ENCODE data around the gene MT1HL1.
"Not testable (repeated sequence)": the region's sequence is repeated elsewhere in the genome, so short reads cannot be mapped to it uniquely, and the experiment has no call there.

The MT1HL1 gene

GRCh38 chr1:237016626-237017025 is 12.4 kb upstream of the MT1HL1 start:
- no peak for DNase-seq (ENCODE audit: low read depth in 2 of 2)

- no peak for DNase-seq (ENCODE audit: low read depth in 2 of 2)
Observed at GRCh38 chr1:237013608-237014007, 9.4 kb upstream of the MT1HL1 start.

GRCh38 chr1:237012788-237013383 is 8.6 kb upstream of the MT1HL1 start:
- no peak for DNase-seq (ENCODE audit: low read depth in 2 of 2)

DNA sequence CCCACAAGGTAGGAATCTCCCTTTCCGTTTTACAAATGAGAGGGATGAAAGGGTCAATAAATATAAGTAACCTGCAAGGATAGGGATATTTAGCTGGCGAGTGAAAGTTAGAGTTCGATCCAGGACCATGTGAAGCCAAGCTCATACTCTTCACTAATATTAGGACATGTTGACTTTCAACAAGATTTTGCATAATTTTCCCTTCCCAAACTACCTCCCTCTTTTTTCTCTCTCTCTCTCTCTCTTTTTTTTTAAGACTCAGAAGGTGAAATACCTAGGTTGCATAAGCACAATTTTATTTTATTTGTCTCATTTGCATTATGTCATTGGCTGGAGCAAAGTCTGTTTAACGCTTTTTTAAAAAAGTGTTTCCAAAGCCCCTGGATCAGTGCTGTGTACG is 8.1 kb upstream of the MT1HL1 start:
- DNase-seq (ENCODE audit: low read depth in 2 of 2) = no peak

GRCh38 chr1:237011432-237011831 is 7.2 kb upstream of the MT1HL1 start:
- no peak for DNase-seq (ENCODE audit: low read depth in 2 of 2)

DNA sequence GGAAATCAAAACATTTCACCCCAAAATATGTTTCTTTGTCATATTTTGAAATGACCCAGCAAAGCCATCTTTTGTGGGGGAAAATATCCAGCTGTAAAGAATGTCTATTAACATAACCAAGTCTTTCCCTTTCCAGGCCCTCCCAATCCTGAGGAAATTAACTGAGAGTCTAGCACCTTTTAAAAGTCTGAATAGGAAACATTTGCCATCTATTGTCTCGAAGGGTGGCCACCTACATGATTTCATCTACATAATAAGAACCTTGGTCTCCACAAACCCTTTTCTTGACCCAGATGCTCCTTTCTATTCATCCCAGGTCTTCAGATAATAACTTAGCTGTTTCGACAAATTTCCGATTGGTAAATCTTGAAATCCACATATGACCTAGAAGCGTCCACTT is 5.4 kb upstream of the MT1HL1 start:
- no peak for DNase-seq (ENCODE audit: low read depth in 2 of 2)

DNA sequence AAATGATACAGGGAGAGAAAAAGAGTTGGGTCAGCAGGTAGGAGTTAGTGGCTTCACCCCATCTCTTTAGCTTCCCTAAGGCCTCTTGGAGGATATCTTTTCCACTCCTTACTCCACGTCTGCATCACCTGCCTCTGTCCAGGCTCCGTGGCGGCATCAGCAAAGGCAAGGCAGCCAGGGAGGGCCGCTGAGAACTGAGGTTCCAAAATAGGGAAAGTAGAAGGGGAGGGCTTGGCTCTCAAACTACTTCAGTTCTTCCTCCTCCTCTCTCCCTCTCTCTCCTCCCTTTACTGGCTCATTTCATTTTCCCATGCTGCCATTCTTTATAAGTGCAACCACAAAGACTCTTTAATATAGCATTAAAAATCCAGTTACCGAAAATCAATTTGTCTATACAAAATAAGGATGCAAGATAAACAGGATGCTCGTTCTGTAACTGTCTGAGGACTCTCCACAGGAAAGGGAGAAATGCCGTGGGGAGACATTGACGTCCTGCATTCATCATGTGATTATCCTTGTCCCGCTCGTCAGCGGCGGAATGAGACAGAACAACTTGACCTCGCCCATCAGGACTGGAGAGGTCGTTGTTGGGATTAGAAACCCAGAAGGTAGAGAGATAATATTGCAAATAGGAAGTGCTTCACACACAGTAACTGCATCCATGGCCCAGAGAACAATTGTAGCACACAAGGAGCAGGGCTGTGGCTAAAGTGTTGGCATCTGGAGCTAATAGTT is 3.1 kb upstream of the MT1HL1 start:
- DNase-seq (ENCODE audit: low read depth in 2 of 2) = no peak

DNA sequence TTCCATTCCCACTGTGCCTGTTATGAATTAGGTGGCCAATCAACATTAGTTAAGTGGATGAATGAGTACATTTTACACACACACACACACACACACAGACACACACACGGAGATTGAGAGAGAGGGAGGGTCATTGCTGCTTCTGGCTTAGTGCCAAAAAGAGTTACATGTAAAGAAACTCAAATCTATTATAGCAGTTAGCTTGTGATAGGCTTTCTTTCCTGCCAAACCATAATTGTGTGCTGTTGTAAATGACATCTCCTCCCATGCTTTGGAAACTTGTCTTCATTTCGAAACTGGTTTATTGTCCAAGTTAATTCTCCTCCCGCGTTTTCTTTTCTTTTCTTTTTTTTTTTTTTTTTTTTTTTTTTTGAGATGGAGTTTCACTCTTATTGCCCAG is 1.4 kb upstream of the MT1HL1 start:
- DNase-seq (ENCODE audit: low read depth in 2 of 2) = no peak

- no peak for DNase-seq (ENCODE audit: low read depth in 2 of 2)
Observed at GRCh38 chr1:237003516-237003915, 725 bp downstream of the MT1HL1 start.

GRCh38 chr1:237000191-237000590 is 4.0 kb downstream of the MT1HL1 start:
- no peak for DNase-seq (ENCODE audit: low read depth in 2 of 2)

DNA sequence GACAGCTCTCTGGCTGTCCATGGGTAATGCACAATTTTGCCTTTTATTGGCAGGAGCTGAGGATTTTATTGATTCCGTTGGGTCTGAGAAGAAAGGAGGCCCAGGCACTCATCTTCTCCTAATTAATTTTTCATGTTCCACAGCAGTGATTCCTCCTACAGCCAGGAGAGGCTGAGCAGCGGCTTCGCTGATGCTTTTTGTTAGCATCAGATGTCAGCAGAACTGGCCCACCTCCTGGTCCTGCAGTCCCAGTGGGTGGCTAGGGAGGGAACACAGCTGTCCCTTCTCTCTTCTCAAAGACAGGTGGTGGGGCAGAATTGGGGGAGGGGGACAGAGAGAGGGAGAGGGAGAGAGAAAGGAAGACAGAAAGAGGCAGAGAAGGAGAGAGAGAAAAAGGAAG is 5.7 kb downstream of the MT1HL1 start:
- no peak for DNase-seq (ENCODE audit: low read depth in 2 of 2)

- no peak for DNase-seq (ENCODE audit: low read depth in 2 of 2)
Observed at GRCh38 chr1:236997882-236998281, 6.4 kb downstream of the MT1HL1 start.

GRCh38 chr1:236997361-236997760 is 6.9 kb downstream of the MT1HL1 start:
- DNase-seq (ENCODE audit: low read depth in 2 of 2) = no peak

DNA sequence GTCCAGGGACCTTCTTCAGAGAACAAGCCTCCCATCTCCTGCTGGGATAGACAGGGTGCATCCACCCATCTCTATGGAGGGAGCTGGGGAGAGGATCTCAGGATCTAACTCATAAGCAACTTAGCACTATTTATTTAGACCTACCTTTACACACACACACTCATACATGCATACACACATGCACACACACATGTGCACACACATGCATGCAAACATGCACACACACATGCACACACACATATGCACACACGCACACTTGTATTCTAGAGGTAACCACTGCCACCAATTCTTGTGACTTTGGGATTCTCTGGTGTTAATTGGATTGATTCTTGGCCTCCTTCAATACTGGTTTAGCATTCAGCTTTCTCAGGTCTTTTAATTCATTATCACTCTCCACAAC is 9.8 kb downstream of the MT1HL1 start:
- no peak for DNase-seq (ENCODE audit: low read depth in 2 of 2)

- DNase-seq (ENCODE audit: low read depth in 2 of 2) = no peak
Observed at GRCh38 chr1:236992449-236992848, 11.8 kb downstream of the MT1HL1 start.

GRCh38 chr1:236990052-236990445 is 14.2 kb downstream of the MT1HL1 start:
- no peak for DNase-seq (ENCODE audit: low read depth in 2 of 2)

DNA sequence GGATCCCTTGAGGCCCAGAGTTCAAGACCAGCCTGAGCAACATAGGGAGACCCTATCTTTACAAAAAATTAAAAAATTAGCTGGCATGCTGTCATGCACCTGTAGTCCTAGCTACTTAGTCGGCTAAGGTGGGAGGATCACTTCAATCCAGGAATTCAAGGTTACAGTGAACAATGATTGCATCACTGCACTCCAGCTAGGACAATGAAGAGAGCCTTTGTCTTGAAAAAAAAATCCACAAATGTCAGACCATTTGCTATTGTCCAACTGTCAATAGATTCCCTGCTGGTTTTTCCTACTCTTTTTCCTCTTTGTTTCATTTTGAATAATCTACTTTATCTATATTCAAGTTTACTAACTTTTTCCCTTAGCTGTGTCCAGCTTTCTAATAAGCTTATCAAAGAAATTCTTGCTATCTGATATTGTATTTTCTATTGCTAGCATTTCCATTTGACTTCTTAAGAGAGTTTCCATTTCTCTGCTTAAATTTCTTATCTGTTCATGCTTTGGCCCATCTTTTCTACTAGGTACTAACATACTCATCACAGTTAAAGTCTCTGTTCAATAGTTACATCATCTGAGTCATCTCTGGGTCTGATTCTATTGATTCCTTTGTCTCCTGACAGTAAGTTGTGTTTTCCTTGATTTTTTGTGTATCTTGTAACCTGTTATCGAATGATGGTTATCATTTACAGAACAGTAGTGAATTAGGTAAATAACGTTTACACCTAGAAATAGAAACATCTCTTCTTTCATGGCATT is 14.8 kb downstream of the MT1HL1 start:
- DNase-seq (ENCODE audit: low read depth in 2 of 2) = no peak

GRCh38 chr1:236983818-236984217 is 20.4 kb downstream of the MT1HL1 start:
- no peak for DNase-seq (ENCODE audit: low read depth in 2 of 2)

DNA sequence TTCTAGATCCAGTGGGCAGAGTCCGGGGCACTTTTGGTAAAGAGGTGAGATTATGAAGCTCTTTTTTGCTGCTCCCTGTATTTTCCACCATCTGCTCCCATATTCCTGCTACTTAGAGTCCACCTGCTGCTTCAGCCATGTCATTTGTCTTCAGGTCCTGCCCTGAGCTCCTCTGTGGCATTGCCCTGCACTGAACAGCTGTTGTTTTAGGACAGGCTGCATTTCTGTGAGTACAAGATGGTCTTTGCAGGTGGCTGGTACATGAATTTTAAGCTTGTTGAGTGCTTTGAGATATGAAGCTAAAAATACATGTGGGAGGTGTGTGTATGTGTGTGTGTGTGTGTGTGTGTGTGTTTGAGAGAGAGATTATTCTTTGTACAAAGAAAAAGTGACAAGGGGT is 21.9 kb downstream of the MT1HL1 start:
- DNase-seq (ENCODE audit: low read depth in 2 of 2) = no peak

DNA sequence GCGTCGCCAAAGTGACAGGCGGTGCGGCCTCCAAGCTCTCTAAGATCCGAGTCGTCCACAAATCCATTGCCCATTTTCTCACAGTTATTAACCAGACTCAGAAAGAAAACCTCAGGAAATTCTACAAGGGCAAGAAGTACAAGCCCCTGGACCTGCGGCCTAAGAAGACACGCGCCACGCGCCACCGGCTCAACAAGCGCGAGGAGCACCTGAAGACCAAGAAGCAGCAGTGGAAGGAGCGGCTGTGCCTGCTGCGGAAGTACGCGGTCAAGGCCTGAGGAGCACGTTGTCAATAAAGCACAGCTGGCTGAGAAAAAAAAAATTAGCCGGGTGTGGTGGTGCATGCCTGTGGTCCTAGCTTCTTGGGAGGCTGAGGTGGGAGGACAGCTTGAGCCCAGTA is 22.8 kb downstream of the MT1HL1 start:
- DNase-seq (ENCODE audit: low read depth in 2 of 2) = not testable (repeated sequence)

DNA sequence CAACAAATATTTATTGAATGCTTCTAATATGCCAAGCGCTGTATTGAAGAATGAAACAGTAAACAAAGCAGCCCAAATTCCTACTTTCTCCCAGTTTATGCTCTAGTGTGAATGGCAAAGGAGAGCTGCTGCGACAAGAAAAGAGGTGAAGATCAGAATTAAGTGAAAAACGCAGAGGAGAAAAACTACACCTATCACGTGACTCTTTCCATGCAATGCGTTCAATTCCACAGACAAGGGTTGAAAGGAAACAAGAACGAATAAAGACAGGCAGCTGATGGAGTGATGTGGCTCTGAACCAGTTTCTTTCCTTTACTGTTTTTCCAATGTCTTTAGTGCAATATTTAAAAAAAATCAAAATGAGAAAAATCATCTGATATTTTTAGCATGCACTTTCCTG is 23.6 kb downstream of the MT1HL1 start:
- no peak for DNase-seq (ENCODE audit: low read depth in 2 of 2)

- no peak for DNase-seq (ENCODE audit: low read depth in 2 of 2)
Observed at GRCh38 chr1:236979149-236979900, 24.9 kb downstream of the MT1HL1 start.
